HEK293T (cell line): ENCODE data around the gene GARS1.
"Not testable (repeated sequence)": the region's sequence is repeated elsewhere in the genome, so short reads cannot be mapped to it uniquely, and the experiment has no call there.

Experiments
- CTCF ChIA-PET: fragments of 350-600 bp; formaldehyde crosslinking; extraction: SDS; loops from one replicate; lab custom pipeline; 2021; ENCODE audit warnings: antibody characterized with exemption, inconsistent platforms; lab: Yijun Ruan, JAX
- POLR2A ChIA-PET: fragments of 350-600 bp; formaldehyde crosslinking; extraction: SDS; loops from one replicate; lab custom pipeline; 2020; ENCODE audit warnings: antibody characterized with exemption, inconsistent platforms; lab: Yijun Ruan, JAX
- DNase-seq: peaks from one replicate; pipeline ENCODE4 v3.0.0; 2012; ENCODE audit warnings: mixed read lengths; ENCODE audit errors: extremely low spot score
- ARNT ChIP-seq: fragments of 450-650 bp; IDR thresholded peaks from 2 replicates; pipeline ENCODE4 v1.6.1; 2017; ENCODE audit warnings: mild to moderate bottlenecking
- BHLHE40 ChIP-seq: fragments of 450-650 bp; IDR thresholded peaks from 2 replicates; pipeline ENCODE4 v1.6.1; 2016; ENCODE audit warnings: mild to moderate bottlenecking, moderate library complexity, borderline replicate concordance
- CTBP1 ChIP-seq: fragments of 450-650 bp; IDR thresholded peaks from 2 replicates; pipeline ENCODE4 v1.6.1; 2016; ENCODE audit warnings: borderline replicate concordance
- ELF4 ChIP-seq: fragments of 450-650 bp; IDR thresholded peaks from 2 replicates; pipeline ENCODE4 v1.6.1; 2017; ENCODE audit warnings: antibody characterized with exemption
- FOXA1 ChIP-seq: fragments of 450-650 bp; IDR thresholded peaks from 2 replicates; pipeline ENCODE4 v1.6.1; 2016; ENCODE audit warnings: mild to moderate bottlenecking
- FOXK2 ChIP-seq: fragments of 450-650 bp; IDR thresholded peaks from 2 replicates; pipeline ENCODE4 v1.6.1; 2016; ENCODE audit warnings: mild to moderate bottlenecking
- FOXM1 ChIP-seq: fragments of 450-650 bp; IDR thresholded peaks from 2 replicates; pipeline ENCODE4 v1.6.1; 2017; ENCODE audit warnings: mild to moderate bottlenecking, borderline replicate concordance
- HDGF ChIP-seq: fragments of 450-650 bp; IDR thresholded peaks from 2 replicates; pipeline ENCODE4 v1.6.1; 2017; ENCODE audit warnings: antibody characterized with exemption, borderline replicate concordance
- L3MBTL2 ChIP-seq: fragments of 450-650 bp; conservative IDR thresholded peaks from 2 replicates; pipeline ENCODE4 v1.6.1; 2016; ENCODE audit warnings: mild to moderate bottlenecking
- LEF1 ChIP-seq: fragments of 450-650 bp; IDR thresholded peaks from 2 replicates; pipeline ENCODE4 v1.6.1; 2017; ENCODE audit warnings: mild to moderate bottlenecking, borderline replicate concordance
- NFRKB ChIP-seq: fragments of 450-650 bp; IDR thresholded peaks from 2 replicates; pipeline ENCODE4 v1.6.1; 2016; ENCODE audit warnings: mild to moderate bottlenecking, moderate library complexity
- PKNOX1 ChIP-seq: fragments of 450-650 bp; IDR thresholded peaks from 2 replicates; pipeline ENCODE4 v1.6.1; 2016
- SP1 ChIP-seq: fragments of 450-650 bp; IDR thresholded peaks from 2 replicates; pipeline ENCODE4 v1.6.1; 2017
- SUZ12 ChIP-seq: fragments of 450-650 bp; IDR thresholded peaks from 2 replicates; pipeline ENCODE4 v1.6.1; 2016; ENCODE audit warnings: mild to moderate bottlenecking
- TARDBP ChIP-seq: fragments of 450-650 bp; IDR thresholded peaks from 2 replicates; pipeline ENCODE4 v1.6.1; 2016
- ZNF384 ChIP-seq: fragments of 450-650 bp; IDR thresholded peaks from 2 replicates; pipeline ENCODE4 v1.6.1; 2016

The GARS1 gene

GRCh38 chr7:30635798-30636197 lies 41.1 kb downstream of the GARS1 start:
- CTCF ChIA-PET, result no interaction called here
- no peak for TF ChIP-seq SUZ12
- no peak for TF ChIP-seq SP1
- no peak for TF ChIP-seq ZNF384
- no peak for TF ChIP-seq ELF4
- no peak for TF ChIP-seq FOXA1
- no peak for TF ChIP-seq LEF1
- TF ChIP-seq CTBP1, result no peak
- no peak for TF ChIP-seq TARDBP
- no peak for TF ChIP-seq FOXK2
- TF ChIP-seq FOXM1, result no peak
- TF ChIP-seq ARNT, result no peak
- TF ChIP-seq NFRKB, result no peak
- DNase-seq, result no peak
- POLR2A ChIA-PET, result no interaction called here

- DNase-seq, POLR2A ChIA-PET, CTCF ChIA-PET: not testable (repeated sequence)
These were observed 47.6 kb downstream of the GARS1 start for GRCh38 chr7:30642322-30642721.

GRCh38 chr7:30642789-30643188 lies 48.1 kb downstream of the GARS1 start:
- POLR2A ChIA-PET, result no interaction called here
- CTCF ChIA-PET, result no interaction called here
- no peak for DNase-seq
- TF ChIP-seq LEF1, result no peak
- TF ChIP-seq SP1, result no peak
- TF ChIP-seq L3MBTL2, result no peak
- TF ChIP-seq BHLHE40, result no peak
- no peak for TF ChIP-seq HDGF
- TF ChIP-seq NFRKB, result no peak
- no peak for TF ChIP-seq TARDBP
- TF ChIP-seq FOXA1, result no peak
- TF ChIP-seq ELF4, result no peak
- no peak for TF ChIP-seq ZNF384
- no peak for TF ChIP-seq FOXK2
- no peak for TF ChIP-seq PKNOX1
- no peak for TF ChIP-seq CTBP1
- TF ChIP-seq SUZ12, result no peak
- no peak for TF ChIP-seq ARNT
- TF ChIP-seq FOXM1, result no peak

GRCh38 chr7:30644286-30644955 lies 49.7 kb downstream of the GARS1 start:
- DNase-seq, result no peak
- ChIA-PET POLR2A (interaction anchor here (0.7 kb wide), 1 partner anchor 12 kb away, joined by 3 read pairs; no protein-coding TSS in a partner anchor), CTCF (no interaction called here)
- TF ChIP-seq SP1 (no peak), ELF4 (no peak), ARNT (no peak), BHLHE40 (no peak), FOXM1 (no peak), SUZ12 (no peak)

- CTCF ChIA-PET, result no interaction called here
- TF ChIP-seq ZNF384, result no peak
- TF ChIP-seq LEF1, result no peak
- TF ChIP-seq ARNT, result no peak
- no peak for DNase-seq
- POLR2A ChIA-PET, result no interaction called here
These were observed 51.0 kb downstream of the GARS1 start for GRCh38 chr7:30645661-30646060.

GRCh38 chr7:30646154-30646553 lies 51.5 kb downstream of the GARS1 start:
- DNase-seq, result no peak
- TF ChIP-seq TARDBP (no peak), LEF1 (no peak), FOXM1 (no peak), SP1 (no peak), ELF4 (no peak), FOXA1 (no peak), NFRKB (no peak), L3MBTL2 (no peak), SUZ12 (no peak), ZNF384 (no peak), FOXK2 (no peak), CTBP1 (no peak), BHLHE40 (no peak), ARNT (no peak), PKNOX1 (no peak), HDGF (no peak)
- ChIA-PET POLR2A (no interaction called here), CTCF (no interaction called here)

- CTCF ChIA-PET, result no interaction called here
- no peak for DNase-seq
- no peak for TF ChIP-seq SUZ12
- no peak for TF ChIP-seq L3MBTL2
- no peak for TF ChIP-seq ELF4
- POLR2A ChIA-PET, result interaction anchor here (0.9 kb wide), 1 partner anchor 54 kb away, joined by 3 read pairs; the partner anchor contains the start of gene GARS1
These were observed 53.1 kb downstream of the GARS1 start for GRCh38 chr7:30647589-30648364.
